CD4-positive, alpha-beta memory T cell (primary cell): Measurements from ENCODE around the gene RBFOX2. TPM values are rescaled to one million over a fixed set of nuclear protein-coding genes. Genes with fewer than 3 reads are reported as not detected.

Source experiments
- CTCF ChIA-PET: fragments of 350-600 bp; sonication (Branson Sonifier 250); formaldehyde crosslinking; loops from one replicate; lab custom pipeline; 2021; ENCODE audit warnings: inconsistent platforms; ENCODE audit not compliant: partially characterized antibody; lab: Charles Lee
- POLR2A ChIA-PET: fragments of 350-600 bp; sonication (Branson Sonifier 250); formaldehyde crosslinking; loops from one replicate; lab custom pipeline; 2021; ENCODE audit not compliant: partially characterized antibody; lab: Charles Lee
- DNase-seq, 5 donors: peaks; one replicate each; pipeline versions ENCODE4 v3.0.0 to v3.0.0-alpha.2; 2020 to 2022; ENCODE audit warnings: mixed read lengths in 1 of 5
- H3K27ac ChIP-seq: one replicate; pipeline ENCODE4 v1.7.0; 2013; ENCODE audit warnings: low read depth, low read length
- H3K27me3 ChIP-seq: 2 replicates; pipeline ENCODE4 v1.7.0; 2013; ENCODE audit warnings: mild to moderate bottlenecking, low read length, moderate library complexity; ENCODE audit not compliant: insufficient read depth
- H3K36me3 ChIP-seq: 2 replicates; pipeline ENCODE4 v1.7.0; 2013; ENCODE audit warnings: mild to moderate bottlenecking, low read length, moderate library complexity; ENCODE audit not compliant: insufficient read depth
- H3K4me1 ChIP-seq: 2 replicates; pipeline ENCODE4 v1.7.0; 2013; ENCODE audit warnings: mild to moderate bottlenecking, low read length, moderate library complexity; ENCODE audit not compliant: insufficient read depth
- H3K4me3 ChIP-seq, 2 donors: one replicate each; pipeline ENCODE4 v1.7.0; 2013; ENCODE audit warnings: low read length in 2 of 2, mild to moderate bottlenecking in 1 of 2
- H3K9me3 ChIP-seq, 2 donors: one replicate each; pipeline ENCODE4 v1.7.0; 2013; ENCODE audit warnings: low read length in 2 of 2, control low read depth in 1 of 2; ENCODE audit not compliant: control insufficient read depth in 1 of 2
- H3K27ac Mint-ChIP-seq, 7 donors: one replicate each; pipeline ENCODE4 v1.8.0; 2020 to 2021; ENCODE audit warnings: mixed read lengths in 7 of 7, mild to moderate bottlenecking in 6 of 7, inconsistent platforms in 3 of 7, moderate library complexity in 3 of 7
- H3K27me3 Mint-ChIP-seq, 2 donors: one replicate each; pipeline ENCODE4 v1.8.0; 2020 to 2021; ENCODE audit warnings: mixed read lengths in 2 of 2
- H3K36me3 Mint-ChIP-seq, 2 donors: one replicate each; pipeline ENCODE4 v1.8.0; 2020 to 2021; ENCODE audit warnings: mixed read lengths in 2 of 2, inconsistent platforms in 1 of 2, mild to moderate bottlenecking in 1 of 2
- H3K4me1 Mint-ChIP-seq, 4 donors: one replicate each; pipeline ENCODE4 v1.8.0; 2020 to 2021; ENCODE audit warnings: mixed read lengths in 4 of 4, mild to moderate bottlenecking in 1 of 4
- H3K4me3 Mint-ChIP-seq, 8 donors: one replicate each; pipeline ENCODE4 v1.8.0; 2020 to 2021; ENCODE audit warnings: mixed read lengths in 8 of 8, mild to moderate bottlenecking in 7 of 8, moderate library complexity in 6 of 8, inconsistent platforms in 3 of 8
- H3K9me3 Mint-ChIP-seq, 8 donors: one replicate each; pipeline ENCODE4 v1.8.0; 2020 to 2021; ENCODE audit warnings: mixed read lengths in 8 of 8, mild to moderate bottlenecking in 5 of 8, inconsistent platforms in 3 of 8, moderate library complexity in 1 of 8
- intact Hi-C: fragments of 100-400 bp; cut with micrococcal nuclease; formaldehyde crosslinking; loops from one replicate; pipeline ENCODE4 v1.15.1; 2023
- polyA plus RNA-seq, 2 donors: library from polyadenylated mRNA; unstranded; fragments of 300-500 nt; fragmentation: Illumina TruSeq; gene quantifications; one replicate each; pipeline ENCODE4 v1.2.3, GENCODE V29; 2021
- total RNA-seq, 2 experiments: library from RNA; stranded (reverse); gene quantifications; one replicate each; pipeline ENCODE4 v1.2.3, GENCODE V29; 2021

Gene RBFOX2
- total and polyA plus RNA-seq, 4 experiments from 2014 or later, result 0.68 to 1.3 (median 1.0) TPM

DNA sequence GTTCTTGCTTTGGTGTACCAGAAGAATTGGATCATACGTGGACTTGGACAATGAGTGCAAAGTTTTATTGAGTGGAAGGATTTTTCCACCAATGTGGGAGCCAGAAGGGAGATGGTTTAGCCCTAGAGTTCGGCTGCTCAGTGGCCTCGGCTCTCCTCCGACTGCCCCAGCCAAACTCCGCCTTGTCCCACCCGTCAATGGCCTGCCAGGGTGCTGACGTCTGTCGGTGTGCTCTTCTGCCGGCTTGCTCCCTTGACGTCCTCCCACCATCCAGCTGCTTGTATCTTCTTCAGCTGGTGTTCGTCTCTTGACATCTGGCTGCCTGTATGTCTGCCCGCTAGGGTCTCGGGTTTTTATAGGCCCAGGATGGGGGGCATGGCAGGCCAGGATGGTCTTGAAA is 156.2 kb downstream of the RBFOX2 start:
- H3K36me3 Mint-ChIP-seq, result no peaks in the 10 kb centered on the region
- no peak overlapping the region for H3K27ac ChIP-seq
- H3K27me3 Mint-ChIP-seq, result peaks cover 5 to 9% of the 10 kb centered on the region in 2 donors
- intact Hi-C loops, result no loop called here
- no peak overlapping the region for H3K4me3 ChIP-seq
- peaks cover 0 to 11% (median 1%) of the 10 kb centered on the region in 8 donors for H3K9me3 Mint-ChIP-seq
- peaks cover 7% of the 10 kb centered on the region for H3K27me3 ChIP-seq
- no peaks in the 10 kb centered on the region for H3K36me3 ChIP-seq
- DNase-seq, result no peak
- CTCF ChIA-PET, result interaction anchor here (1.2 to 2.2 kb wide), 2 partner anchors 19 to 193 kb away, joined by 3 to 5 read pairs; no protein-coding TSS in a partner anchor
- H3K9me3 ChIP-seq, result no peaks in the 10 kb centered on the region
- no peaks in the 10 kb centered on the region for H3K4me1 Mint-ChIP-seq
- no peaks in the 10 kb centered on the region for H3K4me1 ChIP-seq
- POLR2A ChIA-PET, result no interaction called here
- no peak overlapping the region for H3K4me3 Mint-ChIP-seq
- H3K27ac Mint-ChIP-seq, result peak overlapping the region in 1 of 7 donors; percentile 7

DNA sequence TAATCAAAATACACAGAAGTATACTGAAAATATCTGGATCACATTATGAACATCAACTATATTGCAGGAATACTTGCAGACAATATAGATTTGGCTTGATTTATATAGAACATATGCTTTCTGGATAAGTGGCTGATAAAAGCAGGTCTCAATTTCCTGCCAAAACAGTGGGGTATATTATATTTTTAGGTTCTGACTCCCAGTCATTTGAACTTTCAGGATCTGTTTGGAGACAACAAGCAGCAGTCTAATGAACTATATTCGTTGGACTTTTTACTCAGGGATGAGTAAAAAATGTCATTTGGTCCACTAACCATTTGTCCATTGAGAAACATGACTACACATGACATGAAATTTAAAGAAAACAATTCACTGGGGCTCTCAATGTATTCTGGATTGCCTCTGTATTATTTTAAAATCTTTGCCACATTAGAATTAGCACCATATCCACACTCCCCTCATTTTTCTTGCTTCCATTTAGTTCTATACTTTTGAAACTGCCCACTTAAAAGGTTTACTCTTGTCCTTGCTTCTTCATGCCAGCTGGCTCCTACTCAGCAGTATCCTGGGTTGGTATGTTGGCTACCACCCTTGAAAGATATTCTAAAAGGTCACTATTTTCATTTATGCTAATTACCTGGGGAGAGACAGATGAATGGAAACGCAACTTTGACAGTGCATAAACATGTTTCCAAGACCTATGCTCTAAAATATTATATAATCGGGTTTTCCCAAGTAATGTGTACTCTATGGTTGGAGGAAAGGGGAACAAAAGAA is 157.9 kb downstream of the RBFOX2 start:
- H3K4me1 Mint-ChIP-seq, result no peaks in the 10 kb centered on the region
- peaks cover 5 to 9% of the 10 kb centered on the region in 2 donors for H3K27me3 Mint-ChIP-seq
- H3K36me3 ChIP-seq, result no peaks in the 10 kb centered on the region
- no peaks in the 10 kb centered on the region for H3K36me3 Mint-ChIP-seq
- ChIA-PET CTCF (interaction anchor here (2.2 kb wide), 1 partner anchor 195 kb away, joined by 5 read pairs; no protein-coding TSS in a partner anchor), POLR2A (no interaction called here)
- H3K4me3 Mint-ChIP-seq, result no peak overlapping the region
- no peaks in the 10 kb centered on the region for H3K4me1 ChIP-seq
- no peak for DNase-seq
- intact Hi-C loops, result no loop called here
- peaks cover 0 to 11% (median 1%) of the 10 kb centered on the region in 8 donors for H3K9me3 Mint-ChIP-seq
- H3K4me3 ChIP-seq, result no peak overlapping the region
- no peak overlapping the region for H3K27ac ChIP-seq
- no peaks in the 10 kb centered on the region for H3K9me3 ChIP-seq
- peaks cover 7% of the 10 kb centered on the region for H3K27me3 ChIP-seq
- no peak overlapping the region for H3K27ac Mint-ChIP-seq

DNA sequence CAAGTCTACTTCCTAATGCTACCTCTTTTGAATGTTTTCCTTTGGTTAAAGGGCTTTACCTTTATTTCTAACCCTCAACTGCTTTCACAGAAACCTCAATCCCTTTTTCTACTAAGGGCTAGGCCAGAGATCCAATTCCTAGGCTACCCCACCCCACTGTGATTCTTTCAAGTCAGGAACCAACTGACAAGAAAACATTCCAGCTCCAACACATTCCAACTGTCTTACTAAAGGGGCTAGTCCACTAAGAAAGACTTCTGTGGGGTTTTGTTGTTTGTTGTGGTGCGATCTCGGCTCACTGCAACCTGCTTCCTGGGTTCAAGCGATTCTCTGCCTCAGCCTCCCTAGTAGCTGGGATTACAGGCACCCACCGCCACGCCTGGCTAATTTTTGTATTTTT is 159.7 kb downstream of the RBFOX2 start:
- Histone ChIP-seq H3K9me3 (no peaks in the 10 kb centered on the region), H3K27ac (no peak overlapping the region), H3K4me3 (no peak overlapping the region), H3K36me3 (no peaks in the 10 kb centered on the region), H3K4me1 (no peaks in the 10 kb centered on the region), H3K27me3 (peaks cover 7% of the 10 kb centered on the region)
- no peak overlapping the region for H3K4me3 Mint-ChIP-seq
- intact Hi-C loops, result no loop called here
- peaks cover 5 to 8% of the 10 kb centered on the region in 2 donors for H3K27me3 Mint-ChIP-seq
- ChIA-PET POLR2A (no interaction called here), CTCF (no interaction called here)
- H3K4me1 Mint-ChIP-seq, result no peaks in the 10 kb centered on the region
- H3K27ac Mint-ChIP-seq, result peak overlapping the region in 1 of 7 donors; percentile 70
- peaks cover 0 to under 1% (median 0%) of the 10 kb centered on the region in 8 donors for H3K9me3 Mint-ChIP-seq
- no peak for DNase-seq
- H3K36me3 Mint-ChIP-seq, result no peaks in the 10 kb centered on the region

DNA sequence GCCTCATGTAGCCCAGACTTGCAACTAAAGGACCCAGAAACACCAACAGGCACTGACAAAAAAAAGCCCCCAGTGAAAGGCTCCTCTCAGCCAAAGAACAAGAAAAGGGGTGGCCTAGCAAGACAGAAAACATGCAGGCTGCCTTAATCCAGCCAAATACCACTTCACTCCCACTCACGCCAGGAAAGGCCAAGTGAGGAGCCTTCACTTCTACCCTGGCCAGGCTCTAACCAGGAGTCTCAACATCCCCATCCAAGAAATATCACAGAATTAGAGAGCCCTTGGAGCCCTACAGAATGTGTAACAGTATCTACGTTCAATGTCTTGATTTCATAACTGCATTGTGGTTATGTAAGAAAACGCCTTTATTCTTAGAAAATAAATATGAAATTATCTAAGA is 162.0 kb downstream of the RBFOX2 start:
- Mint-ChIP-seq H3K4me3 (no peak overlapping the region), H3K27ac (no peak overlapping the region), H3K9me3 (no peaks in the 10 kb centered on the region), H3K36me3 (no peaks in the 10 kb centered on the region), H3K4me1 (no peaks in the 10 kb centered on the region), H3K27me3 (peaks cover 0 to 3% of the 10 kb centered on the region in 2 donors)
- Histone ChIP-seq H3K9me3 (no peaks in the 10 kb centered on the region), H3K4me3 (no peak overlapping the region), H3K4me1 (no peaks in the 10 kb centered on the region), H3K27me3 (peaks cover 7% of the 10 kb centered on the region), H3K36me3 (no peaks in the 10 kb centered on the region), H3K27ac (no peak overlapping the region)
- CTCF ChIA-PET, result no interaction called here
- no peak for DNase-seq
- intact Hi-C loops, result no loop called here
- POLR2A ChIA-PET, result no interaction called here

DNA sequence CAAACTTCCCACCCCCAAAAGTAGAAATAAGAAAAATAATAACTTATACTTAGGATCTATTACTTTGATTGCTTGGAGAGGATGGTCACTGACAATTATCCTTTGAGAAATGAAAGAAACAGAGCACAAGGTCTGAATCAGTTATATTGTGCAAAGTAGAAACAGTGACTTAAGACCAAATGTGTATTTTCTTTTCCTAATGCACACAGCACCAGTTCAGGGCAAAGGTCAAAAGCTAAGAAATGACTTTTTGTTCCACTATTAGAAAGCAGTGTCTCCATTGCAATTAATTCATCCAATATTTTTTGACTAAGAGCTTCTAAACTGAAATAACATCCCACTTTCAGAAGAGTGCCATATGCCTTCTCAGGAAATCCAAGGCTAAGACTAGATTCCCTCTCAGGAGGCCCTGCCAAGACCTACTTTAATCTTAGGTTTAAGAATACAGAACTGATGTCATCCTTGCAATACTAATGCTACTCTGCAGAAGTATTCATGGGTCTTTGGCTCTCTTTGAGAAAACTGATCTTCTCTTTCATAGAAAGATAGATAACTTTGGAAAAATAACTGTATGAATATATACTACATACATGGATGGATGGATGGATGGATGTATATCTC is 164.0 kb downstream of the RBFOX2 start:
- H3K9me3 ChIP-seq, result no peaks in the 10 kb centered on the region
- ChIA-PET CTCF (no interaction called here), POLR2A (no interaction called here)
- intact Hi-C loops, result no loop called here
- H3K4me3 ChIP-seq, result no peak overlapping the region
- Mint-ChIP-seq H3K9me3 (no peaks in the 10 kb centered on the region), H3K4me3 (no peak overlapping the region), H3K36me3 (no peaks in the 10 kb centered on the region), H3K27me3 (no peaks in the 10 kb centered on the region), H3K27ac (no peak overlapping the region), H3K4me1 (no peaks in the 10 kb centered on the region)
- DNase-seq, result no peak
- H3K27me3 ChIP-seq, result no peaks in the 10 kb centered on the region
- H3K36me3 ChIP-seq, result no peaks in the 10 kb centered on the region
- H3K4me1 ChIP-seq, result no peaks in the 10 kb centered on the region
- H3K27ac ChIP-seq, result no peak overlapping the region

DNA sequence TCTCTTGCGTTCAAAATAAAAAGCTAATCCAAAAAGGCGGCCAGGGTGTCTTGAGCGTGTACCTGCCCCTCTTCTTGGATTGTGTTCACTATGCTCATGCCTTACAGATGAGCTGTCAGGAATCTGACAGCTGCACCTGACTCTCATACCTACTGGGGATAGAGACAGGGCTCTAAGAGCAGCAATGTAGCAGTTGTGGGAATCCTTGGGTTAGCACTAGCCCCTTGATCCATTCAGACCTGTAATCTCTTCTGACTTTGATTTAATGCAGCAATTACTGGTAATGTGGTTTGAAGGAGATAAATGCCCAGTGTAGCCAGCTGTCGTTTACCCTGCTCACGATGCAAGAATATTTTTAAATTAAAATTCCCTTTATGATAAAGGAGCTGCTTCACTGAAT is 165.2 kb downstream of the RBFOX2 start:
- CTCF ChIA-PET, result no interaction called here

DNA sequence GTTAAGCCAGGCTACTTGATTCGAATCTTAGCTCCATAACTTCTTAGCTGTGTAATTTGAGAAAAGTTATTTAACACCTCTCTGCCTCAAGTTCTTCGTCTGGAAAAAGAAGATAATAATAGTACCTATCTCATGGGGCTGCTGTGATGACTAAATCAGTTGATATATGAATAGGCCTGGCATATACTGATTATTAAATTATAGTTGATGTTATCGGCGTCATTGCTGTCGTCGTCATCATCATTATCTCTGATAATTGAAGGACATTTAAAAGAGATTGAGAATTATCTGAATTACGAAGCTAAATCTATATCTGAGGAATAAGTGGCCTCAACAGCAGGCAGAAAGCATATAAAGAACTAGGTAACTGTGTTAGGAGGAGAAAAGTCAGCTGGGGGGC is 165.9 kb downstream of the RBFOX2 start:
- Mint-ChIP-seq H3K27me3 (no peaks in the 10 kb centered on the region), H3K9me3 (no peaks in the 10 kb centered on the region), H3K4me3 (no peak overlapping the region), H3K4me1 (no peaks in the 10 kb centered on the region), H3K27ac (no peak overlapping the region), H3K36me3 (no peaks in the 10 kb centered on the region)
- Histone ChIP-seq H3K9me3 (no peaks in the 10 kb centered on the region), H3K27ac (no peak overlapping the region), H3K4me1 (no peaks in the 10 kb centered on the region), H3K4me3 (no peak overlapping the region), H3K36me3 (no peaks in the 10 kb centered on the region), H3K27me3 (no peaks in the 10 kb centered on the region)
- ChIA-PET POLR2A (no interaction called here), CTCF (no interaction called here)
- intact Hi-C loops, result no loop called here
- DNase-seq, result no peak

More for the DNA sequence above, 165.2 kb downstream of the RBFOX2 start:
- H3K27ac Mint-ChIP-seq, result no peak overlapping the region
- H3K4me1 ChIP-seq, result no peaks in the 10 kb centered on the region
- intact Hi-C loops, result no loop called here
- H3K36me3 Mint-ChIP-seq, result no peaks in the 10 kb centered on the region
- H3K9me3 Mint-ChIP-seq, result no peaks in the 10 kb centered on the region
- no peaks in the 10 kb centered on the region for H3K27me3 ChIP-seq
- H3K27ac ChIP-seq, result no peak overlapping the region
- no peak overlapping the region for H3K4me3 Mint-ChIP-seq
- no peaks in the 10 kb centered on the region for H3K27me3 Mint-ChIP-seq
- H3K4me1 Mint-ChIP-seq, result no peaks in the 10 kb centered on the region
- H3K4me3 ChIP-seq, result no peak overlapping the region
- no peaks in the 10 kb centered on the region for H3K36me3 ChIP-seq
- no peak for DNase-seq
- H3K9me3 ChIP-seq, result no peaks in the 10 kb centered on the region
- POLR2A ChIA-PET, result no interaction called here
